Caki2 (cell line): ENCODE results near the gene ATN1. TPM values are rescaled to one million over a fixed set of nuclear protein-coding genes. Genes with fewer than 3 reads are reported as not detected.

Source experiments
- DNase-seq: peaks from one replicate; pipeline ENCODE4 v3.0.0-alpha.2; 2015; ENCODE audit warnings: low read depth
- in situ Hi-C: cut with HindIII; loops from 2 replicates; pipeline ENCODE4 v1.10.0; 2016; ENCODE audit warnings: low sequenced_read_pairs, low pct_unique_long_range_greater_than_20kb, mixed read lengths
- total RNA-seq: library from RNA; depleted of rRNA; stranded (reverse); fragments of >200 nt; shearing (Covaris generic); gene quantifications from 2 replicates; pipeline ENCODE4 v1.2.3, GENCODE V29; 2014; ENCODE audit warnings: low replicate concordance

The ATN1 gene
- total RNA-seq, 1 experiment from 2014 or later = 0.84 TPM

DNA sequence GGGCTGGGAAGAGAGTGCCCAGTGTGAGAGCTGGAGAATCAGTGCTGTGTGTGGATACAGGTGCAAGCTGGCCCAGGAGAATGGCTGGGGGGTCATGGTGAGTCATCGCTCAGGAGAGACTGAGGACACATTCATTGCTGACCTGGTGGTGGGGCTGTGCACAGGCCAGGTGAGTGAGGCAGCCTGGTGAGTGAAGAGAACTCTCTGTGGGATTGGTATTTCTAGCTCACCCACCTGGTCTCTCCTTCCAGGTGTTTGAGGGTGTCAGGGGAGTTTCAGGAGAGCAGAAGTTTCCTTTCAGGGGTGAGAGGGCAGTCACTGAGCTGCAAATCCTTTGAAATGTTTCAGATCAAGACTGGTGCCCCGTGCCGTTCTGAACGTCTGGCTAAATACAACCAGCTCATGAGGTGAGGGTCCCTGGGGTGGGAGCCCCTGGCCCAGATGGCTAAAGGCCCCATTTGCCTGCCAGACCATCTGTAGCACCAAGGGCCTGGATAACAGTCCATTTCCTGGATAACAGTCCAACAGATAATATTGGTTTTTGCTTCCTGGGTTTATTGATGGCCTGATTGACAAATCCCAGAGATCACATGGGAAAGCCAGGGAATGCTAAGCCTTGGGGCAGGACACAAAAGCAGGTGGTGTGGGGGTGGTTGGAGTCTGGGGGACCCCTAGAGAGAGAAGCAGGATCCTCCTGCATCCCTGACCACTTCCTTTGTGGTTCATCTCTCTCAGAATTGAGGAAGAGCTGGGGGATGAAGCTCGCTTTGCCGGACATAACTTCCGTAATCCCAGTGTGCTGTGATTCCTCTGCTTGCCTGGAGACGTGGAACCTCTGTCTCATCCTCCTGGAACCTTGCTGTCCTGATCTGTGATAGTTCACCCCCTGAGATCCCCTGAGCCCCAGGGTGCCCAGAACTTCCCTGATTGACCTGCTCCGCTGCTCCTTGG is 5.5 kb upstream of the ATN1 start:
- in situ Hi-C loops = no loop called here
- no peak for DNase-seq

DNA sequence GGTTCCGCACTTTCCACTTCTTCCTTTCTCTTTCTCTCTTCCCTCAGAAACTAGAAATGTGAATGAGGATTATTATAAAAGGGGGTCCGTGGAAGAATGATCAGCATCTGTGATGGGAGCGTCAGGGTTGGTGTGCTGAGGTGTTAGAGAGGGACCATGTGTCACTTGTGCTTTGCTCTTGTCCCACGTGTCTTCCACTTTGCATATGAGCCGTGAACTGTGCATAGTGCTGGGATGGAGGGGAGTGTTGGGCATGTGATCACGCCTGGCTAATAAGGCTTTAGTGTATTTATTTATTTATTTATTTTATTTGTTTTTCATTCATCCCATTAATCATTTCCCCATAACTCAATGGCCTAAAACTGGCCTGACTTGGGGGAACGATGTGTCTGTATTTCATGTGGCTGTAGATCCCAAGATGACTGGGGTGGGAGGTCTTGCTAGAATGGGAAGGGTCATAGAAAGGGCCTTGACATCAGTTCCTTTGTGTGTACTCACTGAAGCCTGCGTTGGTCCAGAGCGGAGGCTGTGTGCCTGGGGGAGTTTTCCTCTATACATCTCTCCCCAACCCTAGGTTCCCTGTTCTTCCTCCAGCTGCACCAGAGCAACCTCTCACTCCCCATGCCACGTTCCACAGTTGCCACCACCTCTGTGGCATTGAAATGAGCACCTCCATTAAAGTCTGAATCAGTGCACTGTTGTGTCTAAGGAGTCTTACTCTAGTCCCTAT is 4.6 kb upstream of the ATN1 start:
- no peak for DNase-seq
- in situ Hi-C loops = no loop called here

- DNase-seq = no peak
- in situ Hi-C loops = no loop called here
Observed at GRCh38 chr12:6923851-6924250, 3.9 kb upstream of the ATN1 start.

- no peak for DNase-seq
- in situ Hi-C loops = no loop called here
Observed at GRCh38 chr12:6925239-6925539, 2.6 kb upstream of the ATN1 start.

DNA sequence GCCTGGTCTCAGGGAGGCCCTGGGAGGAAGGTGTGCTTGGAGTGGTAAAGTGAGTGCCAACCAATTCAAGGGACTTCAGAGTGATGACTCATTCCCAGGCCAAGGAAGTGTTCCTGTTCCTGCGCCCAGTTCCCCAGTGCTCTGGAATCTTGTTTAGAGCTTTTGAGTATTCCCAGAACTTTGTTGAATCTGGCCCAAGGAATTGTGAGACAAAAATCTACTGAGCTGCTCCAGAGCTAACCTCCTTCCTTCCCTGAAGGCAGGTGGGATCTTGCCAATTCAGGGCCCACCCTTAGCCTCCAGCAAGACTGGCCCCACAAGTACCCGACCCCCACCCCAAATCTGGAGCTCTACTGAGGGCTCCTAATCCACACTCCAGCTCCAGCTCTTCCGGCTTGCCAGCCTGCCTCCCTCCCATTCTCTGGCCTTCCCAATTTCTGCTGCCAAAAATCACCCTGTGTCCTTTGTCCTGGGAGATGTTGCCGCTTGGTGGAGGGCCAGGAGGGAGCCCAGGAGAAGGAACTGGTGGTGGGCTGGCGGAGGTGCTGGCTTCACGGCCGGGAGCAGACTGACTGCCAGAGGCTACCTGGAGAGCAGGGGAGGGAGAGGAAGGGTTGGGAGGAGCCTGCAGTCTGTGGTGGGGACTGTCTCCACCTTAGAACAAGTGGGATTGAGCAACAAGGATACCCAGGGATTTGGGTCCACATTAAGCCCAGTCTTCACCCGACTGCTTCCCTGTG is 2.0 kb upstream of the ATN1 start:
- DNase-seq = peak; percentile 76
- in situ Hi-C loops = no loop called here

GRCh38 chr12:6928022-6928702 is 403 bp downstream of the ATN1 start:
- in situ Hi-C loops = no loop called here
- DNase-seq = no peak

DNA sequence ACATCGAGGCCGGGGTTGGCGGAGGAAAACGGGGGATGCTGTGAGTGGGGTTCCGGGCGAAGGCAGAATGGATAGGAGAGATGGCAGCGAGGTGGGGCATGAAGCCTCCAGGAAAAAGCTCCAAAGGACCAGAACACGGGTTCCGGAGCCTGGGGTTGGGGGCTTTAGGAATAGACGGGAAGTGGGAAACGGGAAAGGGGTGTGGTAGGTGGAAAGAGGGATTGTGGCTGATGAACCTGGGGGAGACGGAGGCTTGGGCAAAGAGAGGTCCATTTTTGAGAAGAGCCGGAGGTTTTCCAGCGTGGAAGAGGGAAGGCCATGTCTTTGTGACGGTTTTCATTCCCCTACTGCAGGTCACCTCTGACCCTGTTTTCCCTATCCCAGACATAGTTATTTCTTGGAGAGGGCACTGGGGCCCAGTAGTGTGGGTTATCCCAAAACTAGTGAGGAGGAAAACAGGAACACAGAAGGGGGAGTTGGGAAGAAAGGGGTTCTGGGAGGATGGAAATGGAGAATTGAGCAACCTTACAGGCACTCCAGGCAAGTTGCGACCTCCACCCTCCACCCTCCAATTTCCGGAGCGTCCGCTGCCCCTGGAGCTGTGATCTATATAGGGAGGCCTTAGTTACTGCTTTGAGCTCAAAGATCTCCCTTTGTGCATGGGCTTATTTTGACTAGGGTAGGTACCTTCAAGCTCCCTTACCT is 1.1 kb downstream of the ATN1 start:
- no peak for DNase-seq
- in situ Hi-C loops = no loop called here

- in situ Hi-C loops = no loop called here
- DNase-seq = no peak
Observed at GRCh38 chr12:6929466-6930452, 2.0 kb downstream of the ATN1 start.

DNA sequence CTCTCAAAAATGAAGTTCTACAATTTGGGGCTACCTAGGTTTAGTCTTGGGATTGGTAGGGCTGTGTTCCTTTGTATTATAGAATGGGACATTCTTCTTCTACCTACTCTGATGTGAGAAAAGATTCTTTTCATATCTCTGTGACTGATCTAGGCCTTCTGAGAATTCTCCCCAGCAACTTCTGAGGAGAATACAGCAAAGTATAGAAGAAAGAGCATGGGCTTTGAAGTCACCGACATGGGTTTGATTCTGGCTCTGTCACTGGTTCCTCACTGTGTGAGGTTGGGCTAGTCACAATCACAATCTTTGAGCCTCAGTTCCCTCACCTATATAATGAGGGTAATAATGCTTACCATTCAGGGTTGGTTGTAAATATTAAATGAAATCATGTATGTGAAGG is 5.0 kb downstream of the ATN1 start:
- no peak for DNase-seq
- in situ Hi-C loops = no loop called here

DNA sequence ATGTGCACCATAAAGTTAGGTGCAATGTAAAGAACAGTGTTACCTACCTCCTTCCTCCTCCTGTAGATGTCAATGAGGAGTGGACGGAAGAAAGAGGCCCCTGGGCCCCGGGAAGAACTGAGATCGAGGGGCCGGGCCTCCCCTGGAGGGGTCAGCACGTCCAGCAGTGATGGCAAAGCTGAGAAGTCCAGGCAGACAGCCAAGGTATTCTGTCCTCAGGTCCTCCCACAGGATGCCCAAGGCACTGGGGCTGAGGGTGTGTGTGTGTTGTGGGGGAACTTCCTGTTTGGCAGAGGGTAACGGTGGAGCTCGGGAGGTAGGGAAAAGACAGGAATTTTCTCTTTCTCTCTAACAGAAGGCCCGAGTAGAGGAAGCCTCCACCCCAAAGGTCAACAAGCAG is 6.4 kb downstream of the ATN1 start:
- no peak for DNase-seq
- in situ Hi-C loops = no loop called here

DNA sequence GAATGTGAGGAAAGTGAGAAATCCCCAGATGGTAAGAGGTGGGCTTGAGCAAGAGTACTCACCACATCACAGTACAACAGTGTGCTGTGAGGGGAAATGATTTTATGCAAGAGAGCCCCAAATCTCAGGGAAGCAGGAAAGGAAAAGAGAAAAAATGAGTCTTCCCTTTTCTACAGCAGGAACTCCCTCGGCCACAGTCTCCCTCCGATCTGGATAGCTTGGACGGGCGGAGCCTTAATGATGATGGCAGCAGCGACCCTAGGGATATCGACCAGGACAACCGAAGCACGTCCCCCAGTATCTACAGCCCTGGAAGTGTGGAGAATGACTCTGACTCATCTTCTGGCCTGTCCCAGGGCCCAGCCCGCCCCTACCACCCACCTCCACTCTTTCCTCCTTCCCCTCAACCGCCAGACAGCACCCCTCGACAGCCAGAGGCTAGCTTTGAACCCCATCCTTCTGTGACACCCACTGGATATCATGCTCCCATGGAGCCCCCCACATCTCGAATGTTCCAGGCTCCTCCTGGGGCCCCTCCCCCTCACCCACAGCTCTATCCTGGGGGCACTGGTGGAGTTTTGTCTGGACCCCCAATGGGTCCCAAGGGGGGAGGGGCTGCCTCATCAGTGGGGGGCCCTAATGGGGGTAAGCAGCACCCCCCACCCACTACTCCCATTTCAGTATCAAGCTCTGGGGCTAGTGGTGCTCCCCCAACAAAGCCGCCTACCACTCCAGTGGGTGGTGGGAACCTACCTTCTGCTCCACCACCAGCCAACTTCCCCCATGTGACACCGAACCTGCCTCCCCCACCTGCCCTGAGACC is 7.8 kb downstream of the ATN1 start:
- in situ Hi-C loops = no loop called here
- no peak for DNase-seq

DNA sequence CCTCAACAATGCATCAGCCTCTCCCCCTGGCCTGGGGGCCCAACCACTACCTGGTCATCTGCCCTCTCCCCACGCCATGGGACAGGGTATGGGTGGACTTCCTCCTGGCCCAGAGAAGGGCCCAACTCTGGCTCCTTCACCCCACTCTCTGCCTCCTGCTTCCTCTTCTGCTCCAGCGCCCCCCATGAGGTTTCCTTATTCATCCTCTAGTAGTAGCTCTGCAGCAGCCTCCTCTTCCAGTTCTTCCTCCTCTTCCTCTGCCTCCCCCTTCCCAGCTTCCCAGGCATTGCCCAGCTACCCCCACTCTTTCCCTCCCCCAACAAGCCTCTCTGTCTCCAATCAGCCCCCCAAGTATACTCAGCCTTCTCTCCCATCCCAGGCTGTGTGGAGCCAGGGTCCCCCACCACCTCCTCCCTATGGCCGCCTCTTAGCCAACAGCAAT is 8.5 kb downstream of the ATN1 start:
- no peak for DNase-seq
- in situ Hi-C loops = no loop called here

- DNase-seq = no peak
- in situ Hi-C loops = no loop called here
Observed at GRCh38 chr12:6936636-6937480, 9.1 kb downstream of the ATN1 start.

DNA sequence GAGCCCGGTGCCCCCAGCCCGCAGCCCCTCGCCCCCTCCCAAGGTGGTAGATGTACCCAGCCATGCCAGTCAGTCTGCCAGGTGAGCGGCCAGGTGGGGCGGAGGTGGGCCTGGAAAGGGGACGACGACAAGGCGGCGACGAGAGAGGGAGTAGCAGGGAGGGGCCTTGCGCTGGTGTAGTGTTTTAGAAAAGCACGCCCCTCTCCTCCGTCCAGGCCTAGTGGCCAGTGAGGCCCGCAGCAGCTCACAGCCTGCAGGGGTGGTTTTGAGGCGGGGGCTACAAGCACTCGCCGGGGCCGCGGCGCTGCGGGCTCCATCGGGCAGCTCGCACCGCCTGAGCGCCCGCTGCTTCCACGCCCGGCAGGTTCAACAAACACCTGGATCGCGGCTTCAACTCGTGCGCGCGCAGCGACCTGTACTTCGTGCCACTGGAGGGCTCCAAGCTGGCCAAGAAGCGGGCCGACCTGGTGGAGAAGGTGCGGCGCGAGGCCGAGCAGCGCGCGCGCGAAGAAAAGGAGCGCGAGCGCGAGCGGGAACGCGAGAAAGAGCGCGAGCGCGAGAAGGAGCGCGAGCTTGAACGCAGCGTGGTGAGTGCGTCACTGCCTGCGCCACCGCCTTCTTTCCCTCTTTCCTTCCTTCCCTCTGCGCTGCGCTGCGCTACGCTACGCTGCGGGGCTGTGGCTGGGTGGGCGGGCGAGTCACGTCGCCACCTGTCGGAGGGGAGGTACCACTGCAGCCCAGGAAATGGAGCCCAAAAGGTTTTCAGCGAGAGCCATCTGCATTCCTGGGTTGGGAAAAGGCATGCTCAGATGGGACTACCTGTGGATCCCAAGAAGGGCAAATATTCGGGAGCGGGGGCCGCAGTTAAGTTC is 10.0 kb downstream of the ATN1 start:
- in situ Hi-C loops = no loop called here
- peak; percentile 95 for DNase-seq
